Neural cell (in vitro differentiated cells): ENCODE measurements around the gene NUP42.

Experiments used
- POLR2AphosphoS5 ChIP-seq: IDR thresholded peaks from 2 replicates; pipeline ENCODE4 v1.6.1; 2012
- SMC3 ChIP-seq: fragments of 450-650 bp; conservative IDR thresholded peaks from 2 replicates; pipeline ENCODE4 v1.6.1; 2014; ENCODE audit warnings: antibody characterized with exemption, mild to moderate bottlenecking, moderate library complexity; ENCODE audit not compliant: poor library complexity
- TF ChIP-seq, protein P1 (sequence below): fragments of 450-650 bp; IDR thresholded peaks from 2 replicates; pipeline ENCODE4 v1.5.1; 2014; ENCODE audit warnings: antibody characterized with exemption, mild to moderate bottlenecking, moderate library complexity; ENCODE audit not compliant: poor library complexity, severe bottlenecking
- TF ChIP-seq, protein P2 (sequence below): IDR thresholded peaks from 2 replicates; pipeline ENCODE4 v1.6.1; 2012; ENCODE audit warnings: borderline replicate concordance

DNA sequence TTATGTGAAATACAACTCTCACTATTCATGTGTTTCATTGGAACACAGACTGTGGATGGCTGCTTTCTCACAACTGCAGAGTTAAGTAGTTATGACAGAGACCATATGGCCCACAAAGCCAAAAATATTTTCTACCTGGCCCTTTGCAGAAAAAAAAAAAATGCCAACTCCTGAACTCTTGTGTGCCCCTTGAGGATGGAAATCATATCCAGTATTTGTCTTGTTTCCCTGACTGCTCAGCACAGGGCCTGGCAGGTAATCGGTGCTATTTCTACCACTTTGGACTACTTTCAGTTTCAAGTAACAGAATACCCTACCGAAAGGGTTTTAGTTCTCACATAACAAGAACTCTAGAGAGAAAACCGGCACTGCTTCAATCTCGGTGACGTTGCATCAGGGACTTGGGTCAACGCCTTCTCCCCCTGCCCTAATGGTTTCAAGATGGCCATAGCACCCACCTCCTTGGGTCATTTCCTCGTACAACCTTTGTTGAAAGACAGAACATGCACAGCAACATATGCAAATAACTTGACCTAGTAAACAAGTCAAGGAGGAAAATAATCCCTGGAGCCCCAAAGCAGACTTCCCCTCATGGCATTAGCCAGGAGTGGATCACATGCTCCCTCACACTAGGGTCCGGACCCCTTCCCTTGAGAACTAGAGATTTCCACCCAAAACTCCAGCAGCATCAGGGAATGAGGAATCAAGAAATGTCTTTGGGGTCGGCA lies 52.9 kb downstream of the NUP42 start:
- no peak for TF ChIP-seq SMC3
- TF ChIP-seq, protein P1, sequence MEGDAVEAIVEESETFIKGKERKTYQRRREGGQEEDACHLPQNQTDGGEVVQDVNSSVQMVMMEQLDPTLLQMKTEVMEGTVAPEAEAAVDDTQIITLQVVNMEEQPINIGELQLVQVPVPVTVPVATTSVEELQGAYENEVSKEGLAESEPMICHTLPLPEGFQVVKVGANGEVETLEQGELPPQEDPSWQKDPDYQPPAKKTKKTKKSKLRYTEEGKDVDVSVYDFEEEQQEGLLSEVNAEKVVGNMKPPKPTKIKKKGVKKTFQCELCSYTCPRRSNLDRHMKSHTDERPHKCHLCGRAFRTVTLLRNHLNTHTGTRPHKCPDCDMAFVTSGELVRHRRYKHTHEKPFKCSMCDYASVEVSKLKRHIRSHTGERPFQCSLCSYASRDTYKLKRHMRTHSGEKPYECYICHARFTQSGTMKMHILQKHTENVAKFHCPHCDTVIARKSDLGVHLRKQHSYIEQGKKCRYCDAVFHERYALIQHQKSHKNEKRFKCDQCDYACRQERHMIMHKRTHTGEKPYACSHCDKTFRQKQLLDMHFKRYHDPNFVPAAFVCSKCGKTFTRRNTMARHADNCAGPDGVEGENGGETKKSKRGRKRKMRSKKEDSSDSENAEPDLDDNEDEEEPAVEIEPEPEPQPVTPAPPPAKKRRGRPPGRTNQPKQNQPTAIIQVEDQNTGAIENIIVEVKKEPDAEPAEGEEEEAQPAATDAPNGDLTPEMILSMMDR = no peak
- no peak for TF ChIP-seq POLR2AphosphoS5
- TF ChIP-seq, protein P2, sequence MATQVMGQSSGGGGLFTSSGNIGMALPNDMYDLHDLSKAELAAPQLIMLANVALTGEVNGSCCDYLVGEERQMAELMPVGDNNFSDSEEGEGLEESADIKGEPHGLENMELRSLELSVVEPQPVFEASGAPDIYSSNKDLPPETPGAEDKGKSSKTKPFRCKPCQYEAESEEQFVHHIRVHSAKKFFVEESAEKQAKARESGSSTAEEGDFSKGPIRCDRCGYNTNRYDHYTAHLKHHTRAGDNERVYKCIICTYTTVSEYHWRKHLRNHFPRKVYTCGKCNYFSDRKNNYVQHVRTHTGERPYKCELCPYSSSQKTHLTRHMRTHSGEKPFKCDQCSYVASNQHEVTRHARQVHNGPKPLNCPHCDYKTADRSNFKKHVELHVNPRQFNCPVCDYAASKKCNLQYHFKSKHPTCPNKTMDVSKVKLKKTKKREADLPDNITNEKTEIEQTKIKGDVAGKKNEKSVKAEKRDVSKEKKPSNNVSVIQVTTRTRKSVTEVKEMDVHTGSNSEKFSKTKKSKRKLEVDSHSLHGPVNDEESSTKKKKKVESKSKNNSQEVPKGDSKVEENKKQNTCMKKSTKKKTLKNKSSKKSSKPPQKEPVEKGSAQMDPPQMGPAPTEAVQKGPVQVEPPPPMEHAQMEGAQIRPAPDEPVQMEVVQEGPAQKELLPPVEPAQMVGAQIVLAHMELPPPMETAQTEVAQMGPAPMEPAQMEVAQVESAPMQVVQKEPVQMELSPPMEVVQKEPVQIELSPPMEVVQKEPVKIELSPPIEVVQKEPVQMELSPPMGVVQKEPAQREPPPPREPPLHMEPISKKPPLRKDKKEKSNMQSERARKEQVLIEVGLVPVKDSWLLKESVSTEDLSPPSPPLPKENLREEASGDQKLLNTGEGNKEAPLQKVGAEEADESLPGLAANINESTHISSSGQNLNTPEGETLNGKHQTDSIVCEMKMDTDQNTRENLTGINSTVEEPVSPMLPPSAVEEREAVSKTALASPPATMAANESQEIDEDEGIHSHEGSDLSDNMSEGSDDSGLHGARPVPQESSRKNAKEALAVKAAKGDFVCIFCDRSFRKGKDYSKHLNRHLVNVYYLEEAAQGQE = no peak
